ENCODE measurements around the gene METTL25B. TPM values are rescaled to one million over a fixed set of nuclear protein-coding genes. Genes with fewer than 3 reads are reported as not detected.

The METTL25B gene
- total and polyA plus RNA-seq, 2 experiments from 2014 or later, result 18.3 to 21.1 TPM

DNA sequence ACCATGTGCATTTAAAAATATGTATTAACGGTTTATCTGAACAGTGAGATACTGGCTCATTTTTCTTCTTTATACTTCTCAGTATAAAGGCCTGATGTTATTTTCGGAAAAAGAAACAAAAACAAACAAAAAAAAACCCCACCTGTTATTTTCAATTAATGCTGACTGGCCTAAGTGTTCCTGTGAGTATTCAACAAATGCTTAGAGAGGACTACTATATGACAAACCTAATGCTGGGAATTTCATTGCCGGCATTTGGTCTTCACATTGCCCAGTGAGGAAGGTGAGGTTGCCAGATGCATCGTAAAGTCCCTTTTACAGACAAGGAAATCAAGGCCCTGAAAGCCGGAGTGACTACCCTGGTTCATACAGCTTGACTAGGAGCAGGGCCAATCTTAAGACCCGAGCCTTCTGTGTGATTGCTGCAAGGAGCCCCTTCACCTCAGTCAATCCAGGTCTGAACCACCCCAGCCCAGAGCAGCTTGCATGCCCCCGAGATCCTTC, 12.0 kb downstream of the METTL25B start (continued):
- TF ChIP-seq, protein P1, sequence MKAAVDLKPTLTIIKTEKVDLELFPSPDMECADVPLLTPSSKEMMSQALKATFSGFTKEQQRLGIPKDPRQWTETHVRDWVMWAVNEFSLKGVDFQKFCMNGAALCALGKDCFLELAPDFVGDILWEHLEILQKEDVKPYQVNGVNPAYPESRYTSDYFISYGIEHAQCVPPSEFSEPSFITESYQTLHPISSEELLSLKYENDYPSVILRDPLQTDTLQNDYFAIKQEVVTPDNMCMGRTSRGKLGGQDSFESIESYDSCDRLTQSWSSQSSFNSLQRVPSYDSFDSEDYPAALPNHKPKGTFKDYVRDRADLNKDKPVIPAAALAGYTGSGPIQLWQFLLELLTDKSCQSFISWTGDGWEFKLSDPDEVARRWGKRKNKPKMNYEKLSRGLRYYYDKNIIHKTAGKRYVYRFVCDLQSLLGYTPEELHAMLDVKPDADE (IDR thresholded peaks at IDR 0.05), result no peak
- TF ChIP-seq REST (IDR thresholded peaks at IDR 0.05; ENCODE audit: unreplicated experiment) (no peak), ZNF114 (CRISPR knock-in tag; IDR thresholded peaks at IDR 0.05) (no peak), CREB1 (CRISPR knock-in tag; IDR thresholded peaks at IDR 0.05; ENCODE audit: low read depth) (no peak), NANOG (IDR thresholded peaks at IDR 0.05; ENCODE audit: borderline replicate concordance) (no peak), JUNB (IDR thresholded peaks at IDR 0.05; ENCODE audit: unreplicated experiment) (no peak)

- Mint-ChIP-seq H3K4me3 (peak within 1 kb of the TSS; percentile 98), H3K27me3 (ENCODE audit: insufficient read depth, low read depth, poor library complexity) (peaks cover 25% of the 10 kb centered on the region), H3K9me3 (no peaks in the 10 kb centered on the region; the same call in 2 of the 3 replicates), H3K36me3 (ENCODE audit: low read depth) (peaks cover 55% of the 10 kb centered on the region), H3K4me1 (peaks cover 28% of the 10 kb centered on the region), H3K27ac (peak within 1 kb of the TSS; percentile 99)
- H3K36me3 ChIP-seq (ENCODE audit: insufficient read depth), result peaks cover 5% of the 10 kb centered on the region; the same call in 1 of the 2 replicates
- peak within 1 kb of the TSS; percentile 62 for H3K4me3 ChIP-seq
- H4K20me1 ChIP-seq (replicated peaks; ENCODE audit: insufficient read depth), result peaks cover 7% of the 10 kb centered on the region
- peak within 1 kb of the TSS; percentile 5; the same call in 1 of the 2 replicates for H2AFZ ChIP-seq
- no peaks in the 10 kb centered on the region for H3K9me2 ChIP-seq (ENCODE audit: insufficient read depth)
- ATAC-seq (peak; percentile 90), DNase-seq (ENCODE audit: low spot score) (peak; percentile 100)
- H3K27me3 ChIP-seq (ENCODE audit: insufficient read depth), result no peaks in the 10 kb centered on the region
- peak within 1 kb of the TSS; percentile 84 for H3K27ac ChIP-seq (ENCODE audit: low read depth)
- peaks cover 19% of the 10 kb centered on the region for H3K79me2 ChIP-seq (replicated peaks; ENCODE audit: insufficient read depth)
- peaks cover 22% of the 10 kb centered on the region for H3F3A ChIP-seq (replicated peaks; ENCODE audit: low read depth)
- H3K4me1 ChIP-seq (ENCODE audit: insufficient read depth), result peaks cover 34% of the 10 kb centered on the region
- H3K4me2 ChIP-seq, result peak within 1 kb of the TSS; percentile 87
- peak; percentile 87 for TF ChIP-seq POLR2AphosphoS5 (IDR thresholded peaks at IDR 0.05; ENCODE audit: low read depth)
- TF ChIP-seq CREB1 (CRISPR knock-in tag; IDR thresholded peaks at IDR 0.05; ENCODE audit: low read depth), result peak; percentile 82; the same call in 1 of the 2 replicates
- no peak for TF ChIP-seq CTCF (conservative IDR thresholded peaks at IDR 0.05; ENCODE audit: low read depth in 2 of 2)
- no peak for TF ChIP-seq ZNF462 (CRISPR knock-in tag; IDR thresholded peaks at IDR 0.05)
- TF ChIP-seq EZH2 (IDR thresholded peaks at IDR 0.05; ENCODE audit: low read depth, unreplicated experiment), result no peak
- TF ChIP-seq STAT1 (IDR thresholded peaks at IDR 0.05; ENCODE audit: unreplicated experiment), result no peak
These were observed 12.6 kb downstream of the METTL25B start, which contains the start of gene MRPL24 for GRCh38 chr1:156740741-156741480. MRPL24 (minus strand) TSS chr1:156741088; CDS start chr1:156738704, 2,384 bp downstream.

Measured in GM23338 (cell line).